T-helper 2 cell (primary cell): ENCODE data around the gene TNFSF12.
"Not testable (repeated sequence)": the region's sequence is repeated elsewhere in the genome, so short reads cannot be mapped to it uniquely, and the experiment has no call there.

ENCODE experiments used
- DNase-seq, 5 experiments: peaks; one replicate each; pipeline versions ENCODE4 v3.0.0 to v3.0.0-alpha.2; 2012 to 2022

TNFSF12 gene

GRCh38 chr17:7588553-7589203, 39.8 kb downstream of the TNFSF12 start:
- DNase-seq: no peak

- peak; percentile 29 to 73 (median 40) for DNase-seq
Observed at GRCh38 chr17:7589204-7589868, 40.5 kb downstream of the TNFSF12 start.

- DNase-seq: no peak
Observed at GRCh38 chr17:7589891-7590691, 41.2 kb downstream of the TNFSF12 start, which contains the start of gene SOX15. Gene SOX15 (minus strand): TSS chr17:7590094. CDS start chr17:7589676, 418 bp downstream.

- DNase-seq: no peak
Observed at GRCh38 chr17:7590743-7591142, 41.9 kb downstream of the TNFSF12 start.

- no peak for DNase-seq
Observed at GRCh38 chr17:7591596-7591995, 42.7 kb downstream of the TNFSF12 start.

- no peak for DNase-seq
Observed at GRCh38 chr17:7592422-7593021, 43.7 kb downstream of the TNFSF12 start.

GRCh38 chr17:7593296-7593695, 44.4 kb downstream of the TNFSF12 start:
- no peak for DNase-seq

GRCh38 chr17:7597561-7597960, 48.7 kb downstream of the TNFSF12 start:
- not testable (repeated sequence) for DNase-seq

GRCh38 chr17:7606280-7606679, 57.4 kb downstream of the TNFSF12 start:
- no peak for DNase-seq
